Gastrocnemius medialis (tissue), 4 donors: Measurements from ENCODE around the gene LNX2. TPM values are rescaled to one million over a fixed set of nuclear protein-coding genes. Genes with fewer than 3 reads are reported as not detected.

Experiments
- ATAC-seq, 2 donors: fragments of 150-250 bp; one replicate each; pipeline ENCODE4 v1.9.1; 2016
- DNase-seq, 2 donors: peaks; one replicate each; pipeline ENCODE4 v3.0.0-alpha.2; 2019
- H3K27ac ChIP-seq, 4 donors: fragments of 200-600 bp; sonication (generic); 1 replicate in 1 of 4; 2 replicates in 3 of 4; pipeline ENCODE4 v1.5.1; 2016 to 2018; ENCODE audit warnings: mild to moderate bottlenecking in 2 of 4, moderate library complexity in 1 of 4
- H3K27me3 ChIP-seq, 3 donors: fragments of 200-600 bp; sonication (generic) in 2 of 3; 1 replicate in 1 of 3; 2 replicates in 2 of 3; pipeline versions ENCODE4 v1.5.1 to v1.6.0; 2016 to 2019; ENCODE audit warnings: mild to moderate bottlenecking in 1 of 3, moderate library complexity in 1 of 3
- H3K36me3 ChIP-seq, 2 donors: fragments of 200-600 bp; sonication (generic) in 1 of 2; one replicate each; pipeline ENCODE4 v1.5.1; 2017 to 2018
- H3K4me1 ChIP-seq, 2 donors: fragments of 200-600 bp; sonication (generic) in 1 of 2; one replicate each; pipeline ENCODE4 v1.5.1; 2016 to 2017; ENCODE audit warnings: mild to moderate bottlenecking in 2 of 2
- H3K4me3 ChIP-seq, 4 donors: fragments of 200-600 bp; sonication (generic) in 3 of 4; 1 replicate in 1 of 4; 2 replicates in 3 of 4; pipeline ENCODE4 v1.5.1; 2016 to 2019; ENCODE audit warnings: mild to moderate bottlenecking in 2 of 4
- H3K9me3 ChIP-seq, 3 donors: fragments of 200-600 bp; sonication (generic) in 2 of 3; 1 replicate in 1 of 3; 2 replicates in 2 of 3; pipeline ENCODE4 v1.5.1; 2016 to 2019
- POLR2A ChIP-seq, 2 donors: fragments of 450-650 bp; IDR thresholded peaks; one replicate each; pipeline ENCODE4 v1.6.1; 2017; ENCODE audit warnings: antibody characterized with exemption in 2 of 2, mild to moderate bottlenecking in 2 of 2, moderate library complexity in 2 of 2
- in situ Hi-C, 4 donors: fragments of 200-750 bp; cut with MboI; loops; one replicate each; pipeline versions ENCODE4 v1.15.0 to v1.8.0; 2017; ENCODE audit warnings: low sequenced_read_pairs in 4 of 4
- intact Hi-C: fragments of 100-400 bp; cut with DNase I; formaldehyde crosslinking; loops from one replicate; pipeline ENCODE4 v1.15.1; 2023; ENCODE audit warnings: low total_unique reads
- total RNA-seq, 4 donors: library from RNA; depleted of rRNA; stranded (reverse); fragments of >200 nt; gene quantifications; one replicate each; pipeline versions ENCODE4 v1.1.0 to v1.2.3, GENCODE V29; 2016
- TF ChIP-seq, protein P1 (sequence below), 5 experiments: fragments of 450-650 bp in 3 of 5; fragments of 200-600 bp in 2 of 5; sonication (generic) in 2 of 5; IDR thresholded peaks in 4 of 5; conservative IDR thresholded peaks in 1 of 5; 1 replicate in 4 of 5; 2 replicates in 1 of 5; pipeline ENCODE4 v1.5.1; 2016 to 2019; ENCODE audit warnings: antibody characterized with exemption in 5 of 5, mild to moderate bottlenecking in 3 of 5, moderate library complexity in 3 of 5

Gene LNX2
- total RNA-seq, 4 donors from 2014 or later = 5.0 to 7.1 (median 6.2) TPM

- no peak overlapping the region for H3K4me3 ChIP-seq
- no peak for ATAC-seq
- in situ Hi-C loops = no loop called here
- H3K9me3 ChIP-seq = no peaks in the 10 kb centered on the region
- H3K36me3 ChIP-seq = no peaks in the 10 kb centered on the region
- TF ChIP-seq, protein P1, sequence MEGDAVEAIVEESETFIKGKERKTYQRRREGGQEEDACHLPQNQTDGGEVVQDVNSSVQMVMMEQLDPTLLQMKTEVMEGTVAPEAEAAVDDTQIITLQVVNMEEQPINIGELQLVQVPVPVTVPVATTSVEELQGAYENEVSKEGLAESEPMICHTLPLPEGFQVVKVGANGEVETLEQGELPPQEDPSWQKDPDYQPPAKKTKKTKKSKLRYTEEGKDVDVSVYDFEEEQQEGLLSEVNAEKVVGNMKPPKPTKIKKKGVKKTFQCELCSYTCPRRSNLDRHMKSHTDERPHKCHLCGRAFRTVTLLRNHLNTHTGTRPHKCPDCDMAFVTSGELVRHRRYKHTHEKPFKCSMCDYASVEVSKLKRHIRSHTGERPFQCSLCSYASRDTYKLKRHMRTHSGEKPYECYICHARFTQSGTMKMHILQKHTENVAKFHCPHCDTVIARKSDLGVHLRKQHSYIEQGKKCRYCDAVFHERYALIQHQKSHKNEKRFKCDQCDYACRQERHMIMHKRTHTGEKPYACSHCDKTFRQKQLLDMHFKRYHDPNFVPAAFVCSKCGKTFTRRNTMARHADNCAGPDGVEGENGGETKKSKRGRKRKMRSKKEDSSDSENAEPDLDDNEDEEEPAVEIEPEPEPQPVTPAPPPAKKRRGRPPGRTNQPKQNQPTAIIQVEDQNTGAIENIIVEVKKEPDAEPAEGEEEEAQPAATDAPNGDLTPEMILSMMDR (IDR thresholded peaks at IDR 0.05 in 4 of 5, conservative IDR thresholded peaks at IDR 0.05 in 1 of 5) = no peak
- no peak for TF ChIP-seq POLR2A (IDR thresholded peaks at IDR 0.05)
- no peak for DNase-seq
- H3K27ac ChIP-seq = no peak overlapping the region
- intact Hi-C loops = no loop called here
- H3K27me3 ChIP-seq = no peaks in the 10 kb centered on the region
- H3K4me1 ChIP-seq = peaks cover 0 to 13% of the 10 kb centered on the region in 2 donors
Observed at GRCh38 chr13:27659145-27659865, 39.0 kb upstream of the LNX2 start.

GRCh38 chr13:27658546-27658945, 38.2 kb upstream of the LNX2 start:
- H3K27ac ChIP-seq = no peak overlapping the region
- no peak for TF ChIP-seq POLR2A (IDR thresholded peaks at IDR 0.05)
- TF ChIP-seq, protein P1 (IDR thresholded peaks at IDR 0.05 in 4 of 5, conservative IDR thresholded peaks at IDR 0.05 in 1 of 5) = no peak
- in situ Hi-C loops = no loop called here

GRCh38 chr13:27657724-27658123, 37.4 kb upstream of the LNX2 start:
- Histone ChIP-seq H3K4me1 (peaks cover 0 to 14% of the 10 kb centered on the region in 2 donors), H3K36me3 (no peaks in the 10 kb centered on the region), H3K9me3 (no peaks in the 10 kb centered on the region), H3K27me3 (no peaks in the 10 kb centered on the region), H3K27ac (no peak overlapping the region), H3K4me3 (no peak overlapping the region)
- in situ Hi-C loops (no loop called here), intact Hi-C loops (no loop called here)
- TF ChIP-seq, protein P1 (IDR thresholded peaks at IDR 0.05 in 4 of 5, conservative IDR thresholded peaks at IDR 0.05 in 1 of 5) = no peak
- no peak for TF ChIP-seq POLR2A (IDR thresholded peaks at IDR 0.05)
- DNase-seq (no peak), ATAC-seq (no peak)

More at GRCh38 chr13:27658546-27658945, 38.2 kb upstream of the LNX2 start:
- Histone ChIP-seq H3K27me3 (no peaks in the 10 kb centered on the region), H3K4me1 (peaks cover 0 to 15% of the 10 kb centered on the region in 2 donors), H3K4me3 (no peak overlapping the region), H3K9me3 (no peaks in the 10 kb centered on the region), H3K36me3 (no peaks in the 10 kb centered on the region)
- DNase-seq (no peak), ATAC-seq (no peak)
- intact Hi-C loops = no loop called here

GRCh38 chr13:27654816-27655215, 34.5 kb upstream of the LNX2 start:
- H3K9me3 ChIP-seq = no peaks in the 10 kb centered on the region
- no peak for TF ChIP-seq POLR2A (IDR thresholded peaks at IDR 0.05)
- TF ChIP-seq, protein P1 (IDR thresholded peaks at IDR 0.05 in 4 of 5, conservative IDR thresholded peaks at IDR 0.05 in 1 of 5) = no peak
- no peak overlapping the region for H3K4me3 ChIP-seq
- peaks cover 0 to 11% of the 10 kb centered on the region in 2 donors for H3K4me1 ChIP-seq
- H3K27ac ChIP-seq = no peak overlapping the region
- ATAC-seq (no peak), DNase-seq (no peak)
- in situ Hi-C loops (no loop called here), intact Hi-C loops (no loop called here)
- peaks cover 0 to 17% of the 10 kb centered on the region in 2 donors for H3K36me3 ChIP-seq
- no peaks in the 10 kb centered on the region for H3K27me3 ChIP-seq
